Renal cortical epithelial cell (primary cell): Measurements from ENCODE around the gene MAP4K1. TPM values are rescaled to one million over a fixed set of nuclear protein-coding genes. Genes with fewer than 3 reads are reported as not detected.

Source experiments
- DNase-seq: peaks from one replicate; pipeline ENCODE4 v3.0.0-alpha.2; 2011; ENCODE audit warnings: low read depth
- total RNA-seq: library from RNA; depleted of rRNA; stranded (reverse); fragments of >200 nt; gene quantifications from 2 replicates; pipeline ENCODE4 v1.2.3, GENCODE V29; 2014

The MAP4K1 gene
- total RNA-seq = 0.25 TPM in 1 of 2 replicates, not detected in the other

GRCh38 chr19:38617764-38618589 is at the start of gene MAP4K1:
Gene MAP4K1, minus strand, starts transcription at chr19:38617953. Its CDS starts 58 bp downstream, at chr19:38617895.
- DNase-seq = no peak

GRCh38 chr19:38666663-38667511 is 49.1 kb upstream of the MAP4K1 start:
- DNase-seq = peak; percentile 89

DNA sequence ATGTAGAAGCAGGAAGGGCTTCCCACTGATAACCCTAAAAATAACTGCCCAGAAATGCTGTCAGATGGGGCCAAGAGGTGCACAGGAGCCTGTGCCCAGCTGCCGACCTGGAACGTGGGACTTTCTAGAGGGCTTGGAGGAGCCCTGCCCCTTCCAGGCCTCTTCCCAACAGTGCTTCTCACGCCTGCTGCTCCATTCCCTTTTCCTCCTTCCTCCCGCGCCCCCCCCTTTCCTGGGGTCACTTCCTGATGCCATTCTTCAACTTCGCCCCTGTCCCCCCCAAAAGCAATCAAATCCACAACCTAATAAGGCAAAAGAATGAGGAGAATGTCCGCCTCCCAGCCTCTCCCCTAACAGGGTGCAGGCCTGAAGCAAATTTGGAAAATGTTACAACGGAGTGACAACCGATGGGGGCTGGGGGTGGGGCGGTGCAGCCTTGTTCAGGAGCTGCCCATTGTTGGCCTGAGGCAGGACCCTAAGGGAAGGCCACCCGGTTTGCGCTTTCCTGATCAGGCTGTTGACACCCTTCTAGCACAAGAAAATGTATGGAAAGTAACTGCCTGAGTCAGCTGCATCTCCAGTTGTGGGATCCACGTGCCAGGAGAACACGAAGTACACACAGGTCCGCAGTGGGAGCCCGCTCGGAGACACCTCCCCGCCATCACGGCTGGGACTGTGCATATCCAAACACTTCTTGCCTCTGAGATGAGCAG is 48.4 kb upstream of the MAP4K1 start:
- DNase-seq = peak; percentile 78

- no peak for DNase-seq
Observed at GRCh38 chr19:38665219-38665931, 47.6 kb upstream of the MAP4K1 start.

GRCh38 chr19:38664503-38665211 is 46.9 kb upstream of the MAP4K1 start:
- DNase-seq = no peak

DNA sequence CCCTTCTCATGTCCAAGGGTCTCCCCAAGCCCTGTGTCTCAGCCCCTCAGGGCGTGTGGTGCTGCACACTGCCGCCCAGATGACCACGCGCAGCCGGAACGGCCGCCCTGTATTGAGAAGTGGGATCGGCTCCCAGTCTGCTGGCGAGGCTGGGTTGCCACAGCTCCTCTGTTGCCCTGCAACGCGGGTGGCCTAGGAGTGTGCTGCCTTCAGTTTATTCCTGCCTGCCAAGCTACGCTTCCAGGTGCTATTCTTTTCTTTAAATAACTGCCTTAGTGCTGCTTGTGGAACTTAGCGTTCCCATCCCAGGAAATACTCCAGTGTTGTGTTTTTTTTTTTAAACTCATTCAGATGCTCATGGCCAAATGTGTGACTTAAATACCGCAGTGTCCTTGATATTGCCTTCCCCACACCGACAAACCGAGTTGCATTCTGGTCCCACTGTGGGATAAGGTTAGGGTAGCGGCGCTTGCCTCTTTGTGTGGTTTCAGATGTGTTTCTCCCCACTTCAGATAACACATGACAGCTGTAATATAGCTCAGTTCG is 46.3 kb upstream of the MAP4K1 start:
- no peak for DNase-seq

DNA sequence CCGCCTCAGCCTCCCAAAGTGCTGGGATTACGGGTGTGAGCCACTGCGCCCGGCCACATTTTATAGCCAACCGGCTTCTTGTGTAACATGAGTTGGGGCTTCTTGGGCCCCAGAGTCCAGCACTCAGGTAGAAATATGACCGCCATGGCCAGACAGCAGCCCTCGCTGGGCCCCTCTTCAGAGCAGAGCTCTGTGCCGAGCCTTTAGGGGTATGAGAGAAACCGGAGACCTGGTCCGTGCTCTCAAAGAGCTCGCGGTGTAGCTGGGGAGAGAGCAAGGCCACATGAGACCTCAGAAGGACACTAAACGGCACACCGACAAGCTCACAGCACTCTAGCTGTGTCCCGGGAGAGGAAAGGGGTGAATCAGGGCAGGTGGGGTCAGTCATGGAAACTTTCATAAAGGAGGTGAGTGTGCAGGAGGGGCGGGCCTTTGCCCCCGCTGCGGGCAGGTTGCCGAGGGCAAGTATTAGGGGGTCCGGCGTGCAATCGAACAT is 45.5 kb upstream of the MAP4K1 start:
- DNase-seq = no peak

DNA sequence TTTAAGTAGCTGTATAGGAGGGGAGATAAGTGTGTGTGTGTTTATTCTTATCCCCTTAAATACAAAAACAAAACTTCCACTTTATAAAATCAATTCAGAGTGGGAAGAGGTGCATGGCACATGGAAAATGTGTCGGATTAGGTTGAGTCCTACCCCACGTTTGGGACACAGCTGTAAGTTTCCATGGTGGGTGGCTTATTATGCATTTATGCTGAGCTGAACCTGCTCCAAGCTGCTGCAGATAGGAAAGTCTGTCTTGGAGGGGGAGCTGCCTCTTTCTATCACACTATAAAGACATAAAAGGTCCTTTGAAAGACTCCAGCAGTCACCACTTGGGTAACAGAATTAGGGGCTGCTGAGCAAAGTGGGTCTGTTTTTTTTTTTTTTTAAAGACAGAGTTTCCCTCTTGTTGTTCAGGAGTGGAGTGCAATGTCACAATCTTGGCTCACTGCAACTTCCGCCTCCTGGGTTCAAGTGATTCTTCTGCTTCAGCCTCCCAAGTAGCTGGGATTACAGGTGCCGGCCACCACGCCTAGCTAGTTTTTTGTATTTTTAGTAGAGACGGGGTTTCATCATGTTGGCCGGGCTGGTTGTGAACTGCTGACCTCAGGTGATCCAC is 44.9 kb upstream of the MAP4K1 start:
- no peak for DNase-seq

DNA sequence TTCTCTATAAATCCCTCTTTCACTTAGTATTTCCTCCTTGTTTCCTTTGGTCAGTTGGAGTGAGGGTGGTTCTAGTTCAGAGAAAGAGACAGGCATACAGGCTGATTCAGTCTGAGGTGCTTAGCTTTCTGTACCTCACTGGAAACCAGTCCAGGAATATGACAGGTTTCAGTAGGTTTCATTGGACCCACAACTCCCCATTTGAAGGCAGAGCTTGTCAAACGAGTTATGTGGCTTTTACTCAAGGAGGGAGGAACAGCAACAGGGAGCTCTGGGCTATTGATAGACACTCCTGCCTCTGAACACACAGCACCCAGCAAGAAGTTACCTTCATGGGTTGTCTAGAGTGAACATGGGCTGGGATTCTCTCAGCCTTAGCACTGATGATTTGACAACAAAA is 44.2 kb upstream of the MAP4K1 start:
- peak; percentile 49 for DNase-seq

DNA sequence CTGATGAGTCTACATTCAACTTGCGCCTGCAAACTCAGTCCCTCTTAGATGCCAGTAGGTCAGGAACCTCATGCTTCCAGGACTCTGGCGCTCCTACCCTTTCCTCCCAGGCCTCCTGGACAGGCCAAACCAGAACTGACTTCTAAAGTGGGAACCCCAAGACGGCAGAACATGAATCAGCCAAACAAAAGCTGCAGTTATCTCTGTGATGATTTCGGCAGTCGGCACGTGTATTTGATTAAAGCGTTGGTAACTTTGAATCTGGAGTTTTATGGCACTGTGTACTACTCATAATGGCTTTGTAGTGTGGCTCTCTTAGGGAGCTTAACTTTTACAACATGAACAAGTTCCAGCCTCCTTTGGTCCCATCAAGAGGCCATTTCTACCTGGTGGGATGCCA is 43.4 kb upstream of the MAP4K1 start:
- no peak for DNase-seq

- no peak for DNase-seq
Observed at GRCh38 chr19:38660724-38661123, 43.0 kb upstream of the MAP4K1 start.

DNA sequence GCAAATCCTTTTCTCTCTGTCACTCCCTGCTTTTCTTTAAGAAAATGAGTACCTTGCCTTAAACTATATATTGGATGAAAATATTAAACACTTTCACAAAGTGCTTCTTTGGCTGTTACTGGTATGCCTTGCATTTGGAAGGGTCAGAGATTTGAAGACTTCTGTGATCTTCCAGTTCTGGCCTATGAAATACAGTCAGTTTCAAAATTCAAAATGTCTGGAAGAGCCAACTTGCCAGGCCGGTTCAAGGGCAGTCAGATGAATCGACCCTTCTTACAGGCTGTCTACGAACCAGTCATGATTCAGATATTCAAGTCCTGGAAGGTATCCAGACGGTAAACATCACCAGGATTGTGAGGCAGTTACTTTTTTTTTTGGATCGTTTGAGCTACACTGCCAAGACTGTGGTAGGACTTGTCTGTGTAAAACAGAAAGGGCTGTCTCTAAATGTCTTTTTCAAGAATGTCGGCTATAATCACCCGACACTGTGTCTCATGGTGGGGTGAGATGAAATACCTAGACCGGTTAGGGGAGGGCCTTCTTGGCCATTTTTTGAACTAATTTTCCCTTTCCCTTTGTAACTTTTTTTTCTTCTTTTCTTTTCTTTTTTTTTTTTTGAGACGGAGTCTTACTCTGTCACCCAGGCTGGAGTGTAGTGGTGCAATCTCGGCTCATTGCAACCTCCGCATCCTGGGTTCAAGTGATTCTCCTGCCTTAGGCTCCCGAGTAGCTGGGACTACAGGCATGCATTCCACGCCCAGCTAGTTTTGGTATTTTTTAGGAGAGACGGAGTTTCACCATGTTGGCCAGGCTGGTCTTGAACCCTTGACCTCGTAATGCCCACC is 40.9 kb upstream of the MAP4K1 start:
- peak; percentile 100 for DNase-seq

DNA sequence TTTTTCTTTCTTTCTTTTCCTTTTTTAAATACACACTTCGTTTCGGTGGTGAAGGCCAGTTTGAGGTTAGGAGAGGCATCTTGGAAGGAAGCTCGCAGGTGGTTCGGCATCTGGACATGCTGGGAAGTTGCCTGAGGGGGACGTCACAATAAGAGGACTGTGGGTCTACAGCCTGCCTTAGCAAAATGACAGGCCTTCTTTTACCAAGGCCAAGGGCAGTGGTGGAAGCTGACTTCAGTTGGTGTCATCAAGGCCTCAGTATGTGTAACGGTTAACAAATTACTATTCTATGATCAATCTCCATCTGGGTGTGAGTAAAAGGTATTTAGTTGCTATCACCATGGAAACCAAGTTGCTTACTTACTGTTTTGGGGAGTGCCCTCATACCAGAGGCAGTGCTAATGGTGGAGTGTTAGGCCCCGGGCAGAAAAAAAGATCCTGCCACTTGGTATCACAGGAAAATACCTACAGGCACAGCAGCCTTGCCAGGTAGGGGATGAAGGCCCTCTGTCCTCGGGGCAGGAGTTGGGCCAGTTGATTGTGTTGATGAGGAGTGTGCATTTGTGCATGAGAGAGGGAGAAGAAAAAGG is 40.0 kb upstream of the MAP4K1 start:
- peak; percentile 99 for DNase-seq

- DNase-seq = peak; percentile 86
Observed at GRCh38 chr19:38656171-38656981, 38.6 kb upstream of the MAP4K1 start.

- no peak for DNase-seq
Observed at GRCh38 chr19:38655148-38655824, 37.5 kb upstream of the MAP4K1 start.

DNA sequence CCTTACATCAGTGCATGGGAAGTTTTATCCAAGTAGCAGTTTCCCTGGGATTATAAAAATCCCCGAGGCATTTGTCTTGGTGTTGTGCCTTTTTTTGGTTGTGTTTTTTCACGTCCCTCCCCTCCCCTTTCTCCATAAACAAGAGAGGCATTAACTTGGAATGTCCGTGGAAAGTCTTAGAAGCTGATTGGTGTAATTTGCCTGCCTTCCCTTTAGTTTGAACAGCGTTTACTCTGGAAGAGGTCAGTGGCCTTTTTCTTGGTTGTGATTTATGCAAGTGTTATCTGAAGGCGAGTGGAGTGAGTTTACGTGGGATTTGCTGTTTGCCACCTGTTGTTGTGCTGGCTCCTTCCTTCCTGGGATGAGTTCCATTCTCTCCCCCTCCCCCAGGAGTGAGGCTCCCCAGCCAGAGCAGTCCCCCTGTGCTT is 36.9 kb upstream of the MAP4K1 start:
- DNase-seq = peak; percentile 79

GRCh38 chr19:38653028-38653571 is 35.3 kb upstream of the MAP4K1 start:
- peak; percentile 66 for DNase-seq
